Panc1 (cell line): ENCODE data around the gene GPALPP1.

Experiments used
- POLR2AphosphoS5 ChIP-seq: IDR thresholded peaks from 2 replicates; pipeline ENCODE4 v1.6.1; 2012; ENCODE audit warnings: mild to moderate bottlenecking, low read depth, low read length, moderate library complexity
- TCF7L2 ChIP-seq: IDR thresholded peaks from 2 replicates; pipeline ENCODE4 v1.6.1; 2011; ENCODE audit warnings: mild to moderate bottlenecking, low read depth, low read length, inconsistent platforms
- TF ChIP-seq, protein P1 (sequence below), 2 experiments: IDR thresholded peaks; 2 replicates each; pipeline ENCODE4 v1.6.1; 2011 to 2012; ENCODE audit warnings: low read depth in 2 of 2, control low read depth in 1 of 2, low read length in 1 of 2, mild to moderate bottlenecking in 1 of 2, moderate library complexity in 1 of 2; ENCODE audit not compliant: insufficient read depth in 1 of 2
- TF ChIP-seq, protein P2 (sequence below): fragments of 450-650 bp; IDR thresholded peaks from 2 replicates; pipeline ENCODE4 v1.5.1; 2017; ENCODE audit warnings: mild to moderate bottlenecking

DNA sequence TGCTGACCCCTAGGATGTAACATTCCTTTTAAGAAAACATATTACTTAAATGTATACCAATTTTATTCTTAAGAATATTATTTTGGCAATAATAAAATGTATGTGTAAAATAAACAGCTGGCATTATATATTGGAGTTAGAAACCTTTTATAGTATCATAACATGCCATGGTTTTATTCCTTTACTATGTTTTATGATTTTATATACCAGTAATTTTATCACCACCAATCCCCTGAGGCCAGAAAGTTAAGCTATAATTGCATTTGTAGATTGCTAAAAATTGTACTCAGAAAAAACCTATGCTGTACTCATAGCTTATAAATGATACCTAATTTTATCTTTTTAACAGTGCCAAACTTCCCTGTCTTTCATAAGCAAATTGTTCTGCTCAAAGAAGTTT is 17.9 kb downstream of the GPALPP1 start:
- TF ChIP-seq, protein P1, sequence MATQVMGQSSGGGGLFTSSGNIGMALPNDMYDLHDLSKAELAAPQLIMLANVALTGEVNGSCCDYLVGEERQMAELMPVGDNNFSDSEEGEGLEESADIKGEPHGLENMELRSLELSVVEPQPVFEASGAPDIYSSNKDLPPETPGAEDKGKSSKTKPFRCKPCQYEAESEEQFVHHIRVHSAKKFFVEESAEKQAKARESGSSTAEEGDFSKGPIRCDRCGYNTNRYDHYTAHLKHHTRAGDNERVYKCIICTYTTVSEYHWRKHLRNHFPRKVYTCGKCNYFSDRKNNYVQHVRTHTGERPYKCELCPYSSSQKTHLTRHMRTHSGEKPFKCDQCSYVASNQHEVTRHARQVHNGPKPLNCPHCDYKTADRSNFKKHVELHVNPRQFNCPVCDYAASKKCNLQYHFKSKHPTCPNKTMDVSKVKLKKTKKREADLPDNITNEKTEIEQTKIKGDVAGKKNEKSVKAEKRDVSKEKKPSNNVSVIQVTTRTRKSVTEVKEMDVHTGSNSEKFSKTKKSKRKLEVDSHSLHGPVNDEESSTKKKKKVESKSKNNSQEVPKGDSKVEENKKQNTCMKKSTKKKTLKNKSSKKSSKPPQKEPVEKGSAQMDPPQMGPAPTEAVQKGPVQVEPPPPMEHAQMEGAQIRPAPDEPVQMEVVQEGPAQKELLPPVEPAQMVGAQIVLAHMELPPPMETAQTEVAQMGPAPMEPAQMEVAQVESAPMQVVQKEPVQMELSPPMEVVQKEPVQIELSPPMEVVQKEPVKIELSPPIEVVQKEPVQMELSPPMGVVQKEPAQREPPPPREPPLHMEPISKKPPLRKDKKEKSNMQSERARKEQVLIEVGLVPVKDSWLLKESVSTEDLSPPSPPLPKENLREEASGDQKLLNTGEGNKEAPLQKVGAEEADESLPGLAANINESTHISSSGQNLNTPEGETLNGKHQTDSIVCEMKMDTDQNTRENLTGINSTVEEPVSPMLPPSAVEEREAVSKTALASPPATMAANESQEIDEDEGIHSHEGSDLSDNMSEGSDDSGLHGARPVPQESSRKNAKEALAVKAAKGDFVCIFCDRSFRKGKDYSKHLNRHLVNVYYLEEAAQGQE (IDR thresholded peaks at IDR 0.05; ENCODE audit: insufficient read depth in 1 of 2, low read depth in 2 of 2, low read length in 1 of 2): no peak
- TF ChIP-seq, protein P2, sequence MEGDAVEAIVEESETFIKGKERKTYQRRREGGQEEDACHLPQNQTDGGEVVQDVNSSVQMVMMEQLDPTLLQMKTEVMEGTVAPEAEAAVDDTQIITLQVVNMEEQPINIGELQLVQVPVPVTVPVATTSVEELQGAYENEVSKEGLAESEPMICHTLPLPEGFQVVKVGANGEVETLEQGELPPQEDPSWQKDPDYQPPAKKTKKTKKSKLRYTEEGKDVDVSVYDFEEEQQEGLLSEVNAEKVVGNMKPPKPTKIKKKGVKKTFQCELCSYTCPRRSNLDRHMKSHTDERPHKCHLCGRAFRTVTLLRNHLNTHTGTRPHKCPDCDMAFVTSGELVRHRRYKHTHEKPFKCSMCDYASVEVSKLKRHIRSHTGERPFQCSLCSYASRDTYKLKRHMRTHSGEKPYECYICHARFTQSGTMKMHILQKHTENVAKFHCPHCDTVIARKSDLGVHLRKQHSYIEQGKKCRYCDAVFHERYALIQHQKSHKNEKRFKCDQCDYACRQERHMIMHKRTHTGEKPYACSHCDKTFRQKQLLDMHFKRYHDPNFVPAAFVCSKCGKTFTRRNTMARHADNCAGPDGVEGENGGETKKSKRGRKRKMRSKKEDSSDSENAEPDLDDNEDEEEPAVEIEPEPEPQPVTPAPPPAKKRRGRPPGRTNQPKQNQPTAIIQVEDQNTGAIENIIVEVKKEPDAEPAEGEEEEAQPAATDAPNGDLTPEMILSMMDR: no peak
- TF ChIP-seq POLR2AphosphoS5 (no peak), TCF7L2 (no peak)
